H1 (cell line): ENCODE measurements around the gene KCTD16. TPM values are rescaled to one million over a fixed set of nuclear protein-coding genes. Genes with fewer than 3 reads are reported as not detected.

Source experiments
- CTCF ChIA-PET: fragments of 300-600 bp; sonication (Branson Sonifier 250); formaldehyde crosslinking; loops from one replicate; lab custom pipeline; 2021; ENCODE audit not compliant: partially characterized antibody; lab: Charles Lee
- POLR2A ChIA-PET: fragments of 300-600 bp; sonication (Branson Sonifier 250); formaldehyde crosslinking; loops from one replicate; lab custom pipeline; 2021; ENCODE audit warnings: inconsistent platforms; ENCODE audit not compliant: partially characterized antibody; lab: Charles Lee
- DNase-seq, 2 experiments: peaks; one replicate each; pipeline versions ENCODE4 v3.0.0 to v3.0.0-alpha.2; 2010 to 2022; ENCODE audit warnings: low spot score in 2 of 2, low read depth in 1 of 2, mixed read lengths in 1 of 2
- FAIRE-seq: peaks from 2 replicates; lab custom pipeline; 2011; peaks lifted over from hg19 to GRCh38; lab: Jason Lieb, UNC
- H2AFZ ChIP-seq: 2 replicates; pipeline ENCODE4 v1.8.1; 2012; ENCODE audit warnings: low read length, inconsistent platforms
- H2AK5ac ChIP-seq: 2 replicates; pipeline ENCODE4 v1.6.1; 2013; ENCODE audit warnings: low read depth, low read length
- H2BK120ac ChIP-seq: replicated peaks from 2 replicates; pipeline ENCODE3; 2013; ENCODE audit warnings: low read depth, low read length, inconsistent platforms
- H2BK12ac ChIP-seq: 2 replicates; pipeline ENCODE4 v1.6.1; 2013; ENCODE audit warnings: low read depth, low read length
- H2BK15ac ChIP-seq: 2 replicates; pipeline ENCODE4 v1.6.1; 2013; ENCODE audit warnings: low read length
- H2BK20ac ChIP-seq: 2 replicates; pipeline ENCODE4 v1.6.1; 2013; ENCODE audit warnings: low read length
- H2BK5ac ChIP-seq: 2 replicates; pipeline ENCODE4 v1.6.1; 2013; ENCODE audit warnings: low read depth, low read length
- H3K14ac ChIP-seq: 2 replicates; pipeline ENCODE4 v1.6.1; 2013; ENCODE audit warnings: inconsistent platforms; ENCODE audit not compliant: insufficient read length
- H3K18ac ChIP-seq: 2 replicates; pipeline ENCODE4 v1.6.1; 2013; ENCODE audit warnings: low read length; ENCODE audit errors: extremely low read depth
- H3K23ac ChIP-seq: 2 replicates; pipeline ENCODE4 v1.6.1; 2013; ENCODE audit warnings: inconsistent platforms; ENCODE audit not compliant: insufficient read length
- H3K23me2 ChIP-seq: 2 replicates; pipeline ENCODE4 v1.6.1; 2013; ENCODE audit warnings: low read depth, low read length
- H3K27ac ChIP-seq: 2 replicates; pipeline ENCODE4 v1.6.1; 2011; ENCODE audit warnings: low read depth, low read length, inconsistent platforms
- H3K27me3 ChIP-seq, 4 experiments: replicated peaks in 1 of 4; 1 replicate in 1 of 4; 2 replicates in 3 of 4; pipeline versions ENCODE4 v1.6.1 to v1.8.1; 2011 to 2013; ENCODE audit warnings: low read length in 3 of 4, mild to moderate bottlenecking in 3 of 4, inconsistent platforms in 2 of 4, mixed read lengths in 2 of 4, moderate library complexity in 1 of 4; ENCODE audit not compliant: control insufficient read depth in 3 of 4, insufficient read depth in 3 of 4; ENCODE audit errors: extremely low read depth in 1 of 4
- H3K36me3 ChIP-seq, 4 experiments: 2 replicates each; pipeline versions ENCODE4 v1.6.1 to v1.8.1; 2011 to 2013; ENCODE audit warnings: mild to moderate bottlenecking in 4 of 4, low read length in 3 of 4, moderate library complexity in 2 of 4, control low read depth in 1 of 4, inconsistent platforms in 1 of 4; ENCODE audit not compliant: insufficient read depth in 4 of 4, control insufficient read depth in 2 of 4
- H3K4ac ChIP-seq: replicated peaks from 2 replicates; pipeline ENCODE3; 2013; ENCODE audit warnings: low read length, low read depth, mixed read lengths, inconsistent platforms; ENCODE audit not compliant: insufficient read length
- H3K4me1 ChIP-seq, 4 experiments: replicated peaks in 1 of 4; 1 replicate in 1 of 4; 2 replicates in 3 of 4; pipeline versions ENCODE4 v1.6.1 to v1.8.1; 2011 to 2013; ENCODE audit warnings: low read length in 3 of 4, inconsistent platforms in 2 of 4, mixed read lengths in 1 of 4; ENCODE audit not compliant: insufficient read depth in 4 of 4, control insufficient read depth in 3 of 4
- H3K4me2 ChIP-seq, 2 experiments: 2 replicates each; pipeline versions ENCODE4 v1.6.1 to v1.8.1; 2011 to 2013; ENCODE audit warnings: low read depth in 2 of 2, low read length in 2 of 2, control low read depth in 1 of 2, inconsistent platforms in 1 of 2, mild to moderate bottlenecking in 1 of 2; ENCODE audit not compliant: insufficient read depth in 1 of 2
- H3K4me3 ChIP-seq, 4 experiments: fragments of 200-600, 300-600 bp in 1 of 4; sonication (generic), shearing (Covaris generic), sonication (Bioruptor Twin) in 1 of 4; 2 replicates each; pipeline versions ENCODE4 v1.5.1 to v1.8.1; 2011 to 2016; ENCODE audit warnings: low read length in 4 of 4, low read depth in 3 of 4, control low read depth in 2 of 4, inconsistent platforms in 2 of 4, mild to moderate bottlenecking in 2 of 4, mixed read lengths in 1 of 4, moderate library complexity in 1 of 4; ENCODE audit not compliant: insufficient read depth in 2 of 4; ENCODE audit errors: extremely low read depth in 1 of 4
- H3K56ac ChIP-seq: replicated peaks from 2 replicates; pipeline ENCODE3; 2013; ENCODE audit warnings: low read depth, mild to moderate bottlenecking, mixed read lengths, low read length, inconsistent platforms; ENCODE audit not compliant: insufficient read length
- H3K79me1 ChIP-seq: 2 replicates; pipeline ENCODE4 v1.6.1; 2013; ENCODE audit warnings: low read depth, low read length, control low read depth
- H3K79me2 ChIP-seq, 2 experiments: 2 replicates each; pipeline versions ENCODE4 v1.6.1 to v1.8.1; 2012 to 2013; ENCODE audit warnings: low read length in 2 of 2, mild to moderate bottlenecking in 2 of 2, inconsistent platforms in 1 of 2; ENCODE audit not compliant: insufficient read depth in 2 of 2, control insufficient read depth in 1 of 2
- H3K9ac ChIP-seq, 4 experiments: replicated peaks in 1 of 4; 1 replicate in 1 of 4; 2 replicates in 3 of 4; pipeline versions ENCODE4 v1.6.1 to v1.8.1; 2011 to 2013; ENCODE audit warnings: low read depth in 3 of 4, low read length in 3 of 4, control low read depth in 2 of 4, mild to moderate bottlenecking in 2 of 4, moderate library complexity in 2 of 4, inconsistent platforms in 1 of 4; ENCODE audit errors: extremely low read depth in 1 of 4
- H3K9me3 ChIP-seq, 2 experiments: 2 replicates each; pipeline versions ENCODE4 v1.6.1 to v1.8.1; 2012 to 2013; ENCODE audit warnings: mild to moderate bottlenecking in 2 of 2, moderate library complexity in 2 of 2, control low read depth in 1 of 2, inconsistent platforms in 1 of 2, low read depth in 1 of 2, low read length in 1 of 2, mixed read lengths in 1 of 2; ENCODE audit not compliant: insufficient read depth in 2 of 2
- H4K20me1 ChIP-seq, 2 experiments: replicated peaks in 1 of 2; 2 replicates each; pipeline versions ENCODE3 to v1.8.1; 2011 to 2013; ENCODE audit warnings: inconsistent platforms in 2 of 2, low read length in 2 of 2, mild to moderate bottlenecking in 1 of 2; ENCODE audit not compliant: insufficient read depth in 2 of 2, control insufficient read depth in 1 of 2
- H4K5ac ChIP-seq: 2 replicates; pipeline ENCODE4 v1.6.1; 2013; ENCODE audit warnings: low read length, low read depth, mixed read lengths, inconsistent platforms; ENCODE audit not compliant: insufficient read length
- H4K8ac ChIP-seq: 2 replicates; pipeline ENCODE4 v1.8.0; 2013; ENCODE audit warnings: mild to moderate bottlenecking, moderate library complexity, low read length, inconsistent platforms; ENCODE audit not compliant: insufficient read depth; ENCODE audit errors: extremely low read depth
- H4K91ac ChIP-seq: replicated peaks from 2 replicates; pipeline ENCODE3; 2013; ENCODE audit warnings: low read length, mixed read lengths, inconsistent platforms; ENCODE audit not compliant: insufficient read length
- TBP ChIP-seq: IDR thresholded peaks from 2 replicates; pipeline ENCODE4 v1.6.1; 2011; ENCODE audit warnings: low read depth, low read length, improper control_type of control experiment
- WGBS, 2 experiments: shearing (Covaris generic) in 1 of 2; methylation state at CpG; one replicate each; pipeline versions ENCODE4 v1.1.6 to v1.1.7; 2013 to 2015; ENCODE audit warnings: low lambda C conversion rate in 2 of 2, mixed read lengths in 2 of 2, inconsistent platforms in 1 of 2, low coverage in 1 of 2, missing lambda C conversion rate in 1 of 2; ENCODE audit not compliant: insufficient replicate concordance in 2 of 2, insufficient coverage in 1 of 2, insufficient read length in 1 of 2; ENCODE audit errors: extremely low coverage in 1 of 2, missing lambda C conversion rate in 1 of 2; 5-methylcytosine and 5-hydroxymethylcytosine counted together
- polyA plus RNA-seq, 7 experiments: library from polyadenylated mRNA; depleted of rRNA in 3 of 7; stranded (reverse) in 5 of 7; unstranded in 2 of 7; fragments of >200 nt in 5 of 7; fragments of 200-250 nt in 2 of 7; gene quantifications; 1 replicate in 5 of 7; 2 replicates in 1 of 7; 4 replicates in 1 of 7; pipeline versions ENCODE4 v1.2.1 to v1.2.3, GENCODE V29; 2011 to 2013; ENCODE audit warnings: missing spikeins in 2 of 7, mixed read lengths in 2 of 7
- total RNA-seq: library from RNA; stranded (reverse); fragmentation: NEBNext Ultra II Directional; extraction: Animal tissue kit (Norgen Biotek cat#: 25700); gene quantifications from 2 replicates; pipeline ENCODE4 v1.2.1, GENCODE V29; 2021

Gene KCTD16
- total and polyA plus RNA-seq, 2 of the 8 experiments (the other 6 are each of a cell fraction or from before 2014, with no cell fraction given), result 0.03 to 0.24 TPM

- Histone ChIP-seq H4K91ac (no peak overlapping the region), H3K4me1 (peaks cover 0 to 3% (median 0%) of the 10 kb centered on the region in 4 experiments; a peak in 2 of 7 replicates), H2BK5ac (no peak overlapping the region), H3K79me1 (no peaks in the 10 kb centered on the region), H3K23ac (no peak overlapping the region), H2BK120ac (no peak overlapping the region), H3K4me2 (no peak overlapping the region), H3K4ac (no peak overlapping the region), H3K79me2 (no peaks in the 10 kb centered on the region), H3K4me3 (no peak overlapping the region), H3K56ac (no peak overlapping the region), H4K8ac (no peak overlapping the region), H3K27me3 (peaks cover 0 to 10% (median 4%) of the 10 kb centered on the region in 4 experiments; a peak in 3 of 7 replicates), H3K27ac (no peak overlapping the region), H2BK20ac (no peak overlapping the region), H4K5ac (no peak overlapping the region), H3K9ac (no peak overlapping the region), H3K18ac (no peak overlapping the region), H2BK15ac (no peak overlapping the region), H3K23me2 (0 out of 2 replicates have a peak, but pooled peaks cover 4% of the 10 kb centered on the region), H3K36me3 (no peaks in the 10 kb centered on the region), H2BK12ac (no peak overlapping the region), H4K20me1 (no peaks in the 10 kb centered on the region), H3K14ac (no peak overlapping the region), H3K9me3 (no peaks in the 10 kb centered on the region), H2AK5ac (no peak overlapping the region), H2AFZ (no peak overlapping the region)
- no peak for DNase-seq
- 94% methylated on average over 5 of the region's 5 CpGs; no CpG with 5 or more reads in 1 of the 2 experiments for WGBS, 2 experiments
- ChIA-PET POLR2A (no interaction called here), CTCF (interaction anchor here (1.3 kb wide), 1 partner anchor 11 kb away, joined by 5 read pairs; no protein-coding TSS in a partner anchor)
- no peak for FAIRE-seq
- TF ChIP-seq TBP, result no peak
Observed at GRCh38 chr5:144201588-144201987, 30.9 kb downstream of the KCTD16 start.
